Neural progenitor cell (in vitro differentiated cells): ENCODE results near the gene ARMH4. TPM values are rescaled to one million over a fixed set of nuclear protein-coding genes. Genes with fewer than 3 reads are reported as not detected.

Source experiments
- DNase-seq: peaks from one replicate; pipeline ENCODE4 v3.0.0-alpha.2; 2016; ENCODE audit warnings: low spot score
- H2AFZ ChIP-seq: fragments of 200-600 bp; sonication (generic); replicated peaks from 2 replicates; pipeline ENCODE4 v1.6.1; 2016; ENCODE audit warnings: antibody characterized with exemption
- H3F3A ChIP-seq: fragments of 200-600 bp; sonication (generic); 2 replicates; pipeline ENCODE4 v1.6.1; 2016; ENCODE audit warnings: antibody characterized with exemption, low read depth
- H3K27ac ChIP-seq: fragments of 200-600 bp; sonication (generic); 2 replicates; pipeline ENCODE4 v1.5.1; 2016; ENCODE audit warnings: mild to moderate bottlenecking
- H3K27me3 ChIP-seq: fragments of 200-600 bp; sonication (generic); 2 replicates; pipeline ENCODE4 v1.6.1; 2016; ENCODE audit warnings: mild to moderate bottlenecking, moderate library complexity
- H3K36me3 ChIP-seq: fragments of 200-600 bp; sonication (generic); 2 replicates; pipeline ENCODE4 v1.5.1; 2016
- H3K4me1 ChIP-seq: fragments of 200-600 bp; sonication (generic); 2 replicates; pipeline ENCODE4 v1.6.1; 2016; ENCODE audit warnings: mixed run types
- H3K4me2 ChIP-seq: fragments of 200-600 bp; sonication (generic); 2 replicates; pipeline ENCODE4 v1.6.1; 2016
- H3K4me3 ChIP-seq: fragments of 200-600 bp; sonication (generic); 2 replicates; pipeline ENCODE4 v1.5.1; 2016
- H3K79me2 ChIP-seq: fragments of 200-600 bp; sonication (generic); 2 replicates; pipeline ENCODE4 v1.6.1; 2016; ENCODE audit warnings: low read depth
- H3K9ac ChIP-seq: fragments of 200-600 bp; sonication (generic); 2 replicates; pipeline ENCODE4 v1.6.1; 2016
- H3K9me3 ChIP-seq: fragments of 200-600 bp; sonication (generic); 2 replicates; pipeline ENCODE4 v1.5.1; 2016; ENCODE audit warnings: low read depth
- H4K20me1 ChIP-seq: fragments of 200-600 bp; sonication (generic); 2 replicates; pipeline ENCODE4 v1.6.1; 2016; ENCODE audit warnings: low read depth
- H3K27ac Mint-ChIP-seq: 3 replicates; pipeline ENCODE4 v1.8.0; 2021; ENCODE audit warnings: mixed read lengths
- H3K27me3 Mint-ChIP-seq: 2 replicates; pipeline ENCODE4 v1.8.0; 2022; ENCODE audit warnings: low read depth, mild to moderate bottlenecking, inconsistent platforms, moderate library complexity, mixed read lengths; ENCODE audit not compliant: insufficient read depth
- H3K36me3 Mint-ChIP-seq: 3 replicates; pipeline ENCODE4 v1.8.0; 2021; ENCODE audit warnings: mixed read lengths
- H3K4me1 Mint-ChIP-seq: 3 replicates; pipeline ENCODE4 v1.8.0; 2021; ENCODE audit warnings: mixed read lengths
- H3K4me3 Mint-ChIP-seq: 3 replicates; pipeline ENCODE4 v1.8.0; 2021; ENCODE audit warnings: mild to moderate bottlenecking, moderate library complexity, mixed read lengths
- H3K9me3 Mint-ChIP-seq: 3 replicates; pipeline ENCODE4 v1.8.0; 2020; ENCODE audit warnings: mixed read lengths
- CTCF ChIP-seq: fragments of 200-600 bp; sonication (generic); IDR thresholded peaks from 2 replicates; pipeline ENCODE4 v1.5.1; 2017; ENCODE audit warnings: antibody characterized with exemption, mild to moderate bottlenecking
- EZH2 ChIP-seq: fragments of 200-600 bp; sonication (generic); IDR thresholded peaks from 2 replicates; pipeline ENCODE4 v1.6.1; 2017; ENCODE audit warnings: antibody characterized with exemption, mild to moderate bottlenecking, moderate library complexity
- EZH2phosphoT487 ChIP-seq: fragments of 200-600 bp; sonication (generic); IDR thresholded peaks from 2 replicates; pipeline ENCODE4 v1.6.1; 2017; ENCODE audit warnings: antibody characterized with exemption
- total RNA-seq: library from RNA; depleted of rRNA; stranded (reverse); fragments of >200 nt; gene quantifications from 2 replicates; pipeline ENCODE4 v1.2.3, GENCODE V29; 2015; ENCODE audit warnings: low replicate concordance

ARMH4 gene
- total RNA-seq, 1 donor from 2014 or later = 29.0 TPM

- Histone ChIP-seq H3F3A (no peaks in the 10 kb centered on the region), H3K4me2 (no peak overlapping the region), H3K9ac (no peak overlapping the region), H3K4me1 (no peaks in the 10 kb centered on the region), H3K79me2 (no peaks in the 10 kb centered on the region), H3K36me3 (no peaks in the 10 kb centered on the region), H3K9me3 (no peaks in the 10 kb centered on the region), H2AFZ (no peak overlapping the region), H4K20me1 (no peaks in the 10 kb centered on the region), H3K27me3 (no peaks in the 10 kb centered on the region), H3K4me3 (no peak overlapping the region), H3K27ac (no peak overlapping the region)
- H3K4me1 Mint-ChIP-seq = peaks cover 20% of the 10 kb centered on the region
- H3K9me3 Mint-ChIP-seq = no peaks in the 10 kb centered on the region
- H3K36me3 Mint-ChIP-seq = no peaks in the 10 kb centered on the region
- no peak overlapping the region for H3K4me3 Mint-ChIP-seq
- DNase-seq = no peak
- H3K27ac Mint-ChIP-seq = no peak overlapping the region
- TF ChIP-seq CTCF = no peak
- TF ChIP-seq EZH2phosphoT487 = no peak
- peaks cover 2% of the 10 kb centered on the region for H3K27me3 Mint-ChIP-seq
Observed at GRCh38 chr14:58082011-58082410, 70.0 kb downstream of the ARMH4 start.

GRCh38 chr14:58078471-58078870 is 73.5 kb downstream of the ARMH4 start:
- no peaks in the 10 kb centered on the region for H4K20me1 ChIP-seq
- H3K9ac ChIP-seq = no peak overlapping the region
- H3K79me2 ChIP-seq = no peaks in the 10 kb centered on the region
- no peak for DNase-seq
- no peaks in the 10 kb centered on the region for H3K4me1 ChIP-seq
- peaks cover 2% of the 10 kb centered on the region for H3K27me3 Mint-ChIP-seq
- H3F3A ChIP-seq = no peaks in the 10 kb centered on the region
- no peak overlapping the region for H3K4me3 Mint-ChIP-seq
- H2AFZ ChIP-seq = no peak overlapping the region
- H3K27me3 ChIP-seq = no peaks in the 10 kb centered on the region
- no peak overlapping the region for H3K4me2 ChIP-seq
- H3K27ac ChIP-seq = no peak overlapping the region
- peak overlapping the region; percentile 1 for H3K27ac Mint-ChIP-seq
- H3K4me3 ChIP-seq = no peak overlapping the region
- H3K36me3 ChIP-seq = no peaks in the 10 kb centered on the region
- H3K36me3 Mint-ChIP-seq = no peaks in the 10 kb centered on the region
- H3K4me1 Mint-ChIP-seq = peaks cover 20% of the 10 kb centered on the region
- H3K9me3 ChIP-seq = no peaks in the 10 kb centered on the region
- H3K9me3 Mint-ChIP-seq = no peaks in the 10 kb centered on the region
- TF ChIP-seq CTCF (no peak), EZH2 (no peak), EZH2phosphoT487 (no peak)

DNA sequence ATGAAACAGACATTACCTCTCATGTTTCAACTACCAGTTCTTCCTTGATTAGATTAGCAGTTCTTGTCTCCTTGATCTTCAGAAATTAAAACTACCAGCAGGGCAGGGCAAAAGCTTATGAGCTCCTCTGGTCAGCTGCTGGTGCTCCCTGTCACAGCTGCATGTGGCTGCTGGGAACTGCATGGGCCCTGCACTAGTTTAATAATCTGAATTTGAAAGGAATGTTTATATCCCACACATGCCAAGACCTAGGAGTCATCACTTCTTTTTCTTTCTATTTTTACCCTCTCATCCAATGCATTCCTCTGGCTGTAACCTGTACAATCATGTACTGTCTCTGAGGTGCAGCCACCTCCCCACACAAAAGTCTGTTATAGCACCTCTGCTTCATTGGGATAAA is 73.9 kb downstream of the ARMH4 start:
- H3K27ac ChIP-seq = no peak overlapping the region
- no peaks in the 10 kb centered on the region for H3K27me3 ChIP-seq
- H3K9me3 ChIP-seq = no peaks in the 10 kb centered on the region
- no peak overlapping the region for H3K4me2 ChIP-seq
- Mint-ChIP-seq H3K9me3 (no peaks in the 10 kb centered on the region), H3K4me1 (peaks cover 20% of the 10 kb centered on the region), H3K36me3 (no peaks in the 10 kb centered on the region), H3K27me3 (peaks cover 2% of the 10 kb centered on the region), H3K4me3 (no peak overlapping the region), H3K27ac (peak overlapping the region; percentile 1)
- no peaks in the 10 kb centered on the region for H3F3A ChIP-seq
- no peaks in the 10 kb centered on the region for H3K4me1 ChIP-seq
- no peaks in the 10 kb centered on the region for H3K36me3 ChIP-seq
- H3K79me2 ChIP-seq = no peaks in the 10 kb centered on the region
- H2AFZ ChIP-seq = no peak overlapping the region
- no peak for DNase-seq
- no peak overlapping the region for H3K4me3 ChIP-seq
- TF ChIP-seq CTCF (no peak), EZH2 (no peak), EZH2phosphoT487 (no peak)
- no peaks in the 10 kb centered on the region for H4K20me1 ChIP-seq
- H3K9ac ChIP-seq = no peak overlapping the region
